GM13977 (cell line): ENCODE measurements around the gene GPR108.

Experiments used
- DNase-seq: peaks from one replicate; pipeline ENCODE4 v3.0.0; 2012; ENCODE audit warnings: low spot score
- CTCF ChIP-seq: IDR thresholded peaks from 2 replicates; pipeline ENCODE4 v1.5.1; 2012; ENCODE audit warnings: mild to moderate bottlenecking, control low read depth; ENCODE audit not compliant: insufficient read depth; ENCODE audit errors: extremely low read depth, missing control alignments
- in situ Hi-C: fragments of 300-500 bp; cut with MboI; formaldehyde crosslinking; loops from one replicate; pipeline ENCODE4 v1.12.0; 2022; ENCODE audit warnings: low sequenced_read_pairs, low pct_unique_long_range_greater_than_20kb, mixed read lengths, inconsistent platforms; ENCODE audit not compliant: unreplicated experiment

GPR108 gene

GRCh38 chr19:6740589-6741343 is 3.4 kb upstream of the GPR108 start:
- no peak for TF ChIP-seq CTCF
- in situ Hi-C loops = loop anchor here (10.0 kb wide), 1 partner anchor 124 kb away; no protein-coding TSS in a partner anchor
- no peak for DNase-seq

- in situ Hi-C loops = loop anchor here (10.0 kb wide), 2 partner anchors 125 to 215 kb away; no protein-coding TSS in a partner anchor
- TF ChIP-seq CTCF = no peak
- peak; percentile 75 for DNase-seq
These were observed 2.7 kb upstream of the GPR108 start for GRCh38 chr19:6739883-6740588.

GRCh38 chr19:6739390-6739882 is 2.1 kb upstream of the GPR108 start, which contains the start of gene TRIP10:
Gene TRIP10 (plus strand): TSS chr19:6739680. CDS start chr19:6739762, 82 bp downstream.
- TF ChIP-seq CTCF = no peak
- peak; percentile 98 for DNase-seq
- in situ Hi-C loops = loop anchor here (10.0 kb wide), 1 partner anchor 215 kb away; no protein-coding TSS in a partner anchor

GRCh38 chr19:6738787-6739389 is 1.5 kb upstream of the GPR108 start:
- in situ Hi-C loops = loop anchor here (10.0 kb wide), 1 partner anchor 214 kb away; no protein-coding TSS in a partner anchor
- no peak for DNase-seq
- TF ChIP-seq CTCF = no peak

- DNase-seq = peak; percentile 82
- peak; percentile 86 for TF ChIP-seq CTCF
- in situ Hi-C loops = loop anchor here (10.0 kb wide), 1 partner anchor 213 kb away; no protein-coding TSS in a partner anchor
These were observed 750 bp upstream of the GPR108 start for GRCh38 chr19:6737873-6738786.
